Adrenal gland (tissue), 12 donors: Measurements from ENCODE around the gene ARHGEF28. TPM values are rescaled to one million over a fixed set of nuclear protein-coding genes. Genes with fewer than 3 reads are reported as not detected.

Source experiments
- DNase-seq, 7 donors: peaks; one replicate each; pipeline ENCODE4 v3.0.0-alpha.2; 2019 to 2020
- H3K27ac ChIP-seq, 5 donors: fragments of 200-600 bp; sonication (generic) in 4 of 5; 1 replicate in 3 of 5; 2 replicates in 2 of 5; pipeline versions ENCODE4 v1.5.1 to v1.8.0; 2016 to 2020; ENCODE audit warnings: mild to moderate bottlenecking in 1 of 5
- H3K27me3 ChIP-seq: fragments of 200-600 bp; 2 replicates; pipeline ENCODE4 v1.8.0; 2021
- H3K36me3 ChIP-seq, 2 donors: fragments of 200-600 bp; replicated peaks in 1 of 2; 1 replicate in 1 of 2; 2 replicates in 1 of 2; pipeline versions ENCODE4 v1.5.1 to v1.8.0; 2018 to 2022
- H3K4me1 ChIP-seq, 2 donors: fragments of 200-600 bp; replicated peaks in 1 of 2; 1 replicate in 1 of 2; 2 replicates in 1 of 2; pipeline versions ENCODE4 v1.5.1 to v1.8.0; 2018 to 2021
- H3K4me3 ChIP-seq, 4 donors: fragments of 200-600 bp; sonication (generic) in 3 of 4; one replicate each; pipeline ENCODE4 v1.5.1; 2016 to 2018
- H3K9me3 ChIP-seq, 3 donors: fragments of 200-600 bp; sonication (generic) in 1 of 3; replicated peaks in 1 of 3; 1 replicate in 2 of 3; 2 replicates in 1 of 3; pipeline versions ENCODE4 v1.5.1 to v1.8.0; 2016 to 2021
- CTCF ChIP-seq, 6 experiments: fragments of 450-650 bp in 4 of 6; fragments of 200-600 bp in 2 of 6; sonication (generic) in 1 of 6; IDR thresholded peaks; 1 replicate in 5 of 6; 2 replicates in 1 of 6; pipeline versions ENCODE4 v1.5.1 to v1.8.0; 2016 to 2021; ENCODE audit warnings: antibody characterized with exemption in 6 of 6, mild to moderate bottlenecking in 2 of 6, moderate library complexity in 1 of 6
- POLR2A ChIP-seq, 2 donors: fragments of 450-650 bp; IDR thresholded peaks; one replicate each; pipeline ENCODE4 v1.6.1; 2017; ENCODE audit warnings: antibody characterized with exemption in 2 of 2, mild to moderate bottlenecking in 2 of 2, moderate library complexity in 1 of 2
- WGBS, 4 donors: extraction: QIAGEN DNeasy Blood & Tissue Kit in 2 of 4; methylation state at CpG; one replicate each; pipeline versions ENCODE4 v1.1.5 to v1.1.7; 2013 to 2017; 5-methylcytosine and 5-hydroxymethylcytosine counted together
- intact Hi-C, 2 donors: fragments of 100-400 bp; cut with DNase I; formaldehyde crosslinking; loops; one replicate each; pipeline versions ENCODE4 v1.14.1 to v1.15.0; 2022 to 2023
- polyA plus RNA-seq, 3 donors: library from polyadenylated mRNA; stranded (reverse); fragments of 200-250 nt in 2 of 3; fragments of 350-450 nt in 1 of 3; fragmentation: Illumina TruSeq in 1 of 3; extraction: RNeasy Lipid Tissue Mini Kit (QIAGEN cat#74804) in 1 of 3; gene quantifications; one replicate each; pipeline ENCODE4 v1.2.3, GENCODE V29; 2013 to 2014
- total RNA-seq, 9 donors: library from RNA; depleted of rRNA in 4 of 9; stranded (reverse); fragments of >200 nt in 4 of 9; fragments of 120-200 nt in 1 of 9; fragmentation: NEBNext Ultra II Directional in 1 of 9; extraction: Animal tissue kit (Norgen Biotek cat#: 25700) in 1 of 9; gene quantifications; one replicate each; pipeline versions ENCODE4 v1.1.0 to v1.2.4, GENCODE V29; 2013 to 2023
- donor health status: healthy with polysubstance abuse.
- donor health status: Bipolar disorder and iron deficiency.
- donor health status: DM: yes; HTN: yes; CAD: no.
- donor health status: DM: no; HTN: no; CAD: no.
- donor health status: DM: no; HTN: no; CAD: no.
- donor health status: DM: yes; HTN: yes; CAD: no.

ARHGEF28 gene
- total and polyA plus RNA-seq, 12 donors = 25.3 to 138 (median 42.4) TPM

DNA sequence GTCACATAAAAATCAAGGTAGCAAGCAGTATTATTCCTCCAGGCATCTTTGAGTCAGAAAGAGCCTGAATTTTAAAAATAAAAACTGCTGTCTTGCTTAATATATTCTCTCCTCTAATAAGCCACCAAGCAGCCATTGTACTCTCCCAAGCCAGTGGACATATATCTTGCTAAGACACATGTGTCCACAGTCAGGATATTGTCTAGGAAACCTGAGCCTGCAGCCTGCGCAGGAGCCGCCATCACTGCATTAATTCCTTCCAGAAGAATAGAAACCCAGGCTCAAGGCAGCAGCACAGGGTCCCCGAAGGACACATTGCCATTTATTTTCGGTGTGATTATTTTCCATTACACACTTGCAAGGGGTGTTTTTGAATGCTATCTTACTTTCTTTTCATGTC is 345.3 kb downstream of the ARHGEF28 start:
- no peak for DNase-seq
- WGBS, 4 donors = 73 to 93% (median 92%) methylated on average over 4 of the region's 4 CpGs
- Histone ChIP-seq H3K4me3 (no peak overlapping the region), H3K27me3 (no peaks in the 10 kb centered on the region), H3K27ac (no peak overlapping the region), H3K36me3 (no peaks in the 10 kb centered on the region), H3K4me1 (no peaks in the 10 kb centered on the region), H3K9me3 (no peaks in the 10 kb centered on the region)
- no peak for TF ChIP-seq CTCF (IDR thresholded peaks at IDR 0.05)
- no peak for TF ChIP-seq POLR2A (IDR thresholded peaks at IDR 0.05)
- intact Hi-C loops = no loop called here

DNA sequence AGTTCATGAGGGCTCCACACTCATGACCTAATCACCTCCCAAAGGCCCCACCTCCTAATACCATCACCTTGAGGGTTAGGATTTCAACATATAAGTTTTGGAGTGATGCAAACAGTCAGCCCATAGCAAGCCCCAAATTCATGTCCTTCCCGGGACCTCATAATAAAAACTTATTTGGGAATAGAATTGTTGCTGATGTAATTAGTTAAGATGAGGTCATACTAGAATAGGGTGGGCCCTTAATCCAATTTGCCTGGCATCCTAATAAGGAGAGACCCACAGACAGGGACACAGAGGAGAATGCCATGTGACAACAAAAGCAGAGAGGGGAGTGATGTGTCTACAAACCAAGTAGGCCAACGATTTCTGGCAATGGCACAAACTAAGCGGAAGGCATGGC is 347.1 kb downstream of the ARHGEF28 start:
- H3K9me3 ChIP-seq = no peaks in the 10 kb centered on the region
- TF ChIP-seq POLR2A (IDR thresholded peaks at IDR 0.05) (no peak), CTCF (IDR thresholded peaks at IDR 0.05) (no peak)
- no peak overlapping the region for H3K4me3 ChIP-seq
- DNase-seq = no peak
- H3K4me1 ChIP-seq = no peaks in the 10 kb centered on the region
- no peak overlapping the region for H3K27ac ChIP-seq
- H3K36me3 ChIP-seq = no peaks in the 10 kb centered on the region
- intact Hi-C loops = no loop called here
- H3K27me3 ChIP-seq = no peaks in the 10 kb centered on the region
- WGBS, 4 donors = 91 to 100% (median 94%) methylated on average over 3 of the region's 3 CpGs

DNA sequence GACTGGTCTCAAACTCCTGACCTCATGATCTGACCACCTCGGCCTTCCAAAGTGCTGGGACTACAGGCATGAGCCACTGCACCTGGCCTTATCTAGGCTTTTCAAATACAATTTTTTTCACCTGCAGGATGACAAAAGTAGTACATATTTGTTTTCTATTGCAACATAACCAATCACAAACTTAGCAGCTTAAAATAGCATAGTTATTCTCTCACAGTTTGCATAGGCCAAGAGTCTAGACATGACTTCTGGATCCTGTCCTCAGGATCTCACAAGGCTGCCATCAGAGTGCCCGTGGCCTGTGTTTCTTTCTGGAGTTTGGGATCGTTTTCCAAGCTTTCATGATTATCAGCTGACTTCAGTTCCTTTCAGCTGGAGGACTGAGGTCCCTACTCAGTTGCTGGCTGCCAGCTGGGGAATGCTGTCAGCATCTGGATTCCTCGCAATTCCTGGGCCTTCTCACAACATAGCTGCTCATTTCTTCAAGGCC is 348.9 kb downstream of the ARHGEF28 start:
- Histone ChIP-seq H3K4me3 (no peak overlapping the region), H3K27ac (no peak overlapping the region), H3K36me3 (no peaks in the 10 kb centered on the region), H3K4me1 (no peaks in the 10 kb centered on the region), H3K27me3 (no peaks in the 10 kb centered on the region), H3K9me3 (no peaks in the 10 kb centered on the region)
- intact Hi-C loops = no loop called here
- WGBS, 4 donors = 50 to 86% (median 76%) methylated on average over 4 of the region's 4 CpGs
- no peak for DNase-seq
- TF ChIP-seq POLR2A (IDR thresholded peaks at IDR 0.05) = no peak
- TF ChIP-seq CTCF (IDR thresholded peaks at IDR 0.05) = no peak

GRCh38 chr5:73975845-73976244 is 349.8 kb downstream of the ARHGEF28 start:
- Histone ChIP-seq H3K4me3 (no peak overlapping the region), H3K4me1 (no peaks in the 10 kb centered on the region), H3K27me3 (no peaks in the 10 kb centered on the region), H3K9me3 (no peaks in the 10 kb centered on the region), H3K36me3 (no peaks in the 10 kb centered on the region), H3K27ac (no peak overlapping the region)
- intact Hi-C loops = no loop called here
- WGBS, 4 donors = 82 to 95% (median 91%) methylated on average over 4 of the region's 4 CpGs
- TF ChIP-seq POLR2A (IDR thresholded peaks at IDR 0.05) = no peak
- TF ChIP-seq CTCF (IDR thresholded peaks at IDR 0.05) = no peak
- no peak for DNase-seq
